HG03442 (cell line): ENCODE measurements around the gene CCDC14.
"Not testable (repeated sequence)": the region's sequence is repeated elsewhere in the genome, so short reads cannot be mapped to it uniquely, and the experiment has no call there.

Experiments
- ATAC-seq: cut with Tn5 transposase; IDR thresholded peaks from one replicate; pipeline ENCODE4 v1.9.1; 2021; ENCODE audit warnings: mild to moderate bottlenecking, moderate library complexity; ENCODE audit not compliant: unreplicated experiment

CCDC14 gene, protein sequence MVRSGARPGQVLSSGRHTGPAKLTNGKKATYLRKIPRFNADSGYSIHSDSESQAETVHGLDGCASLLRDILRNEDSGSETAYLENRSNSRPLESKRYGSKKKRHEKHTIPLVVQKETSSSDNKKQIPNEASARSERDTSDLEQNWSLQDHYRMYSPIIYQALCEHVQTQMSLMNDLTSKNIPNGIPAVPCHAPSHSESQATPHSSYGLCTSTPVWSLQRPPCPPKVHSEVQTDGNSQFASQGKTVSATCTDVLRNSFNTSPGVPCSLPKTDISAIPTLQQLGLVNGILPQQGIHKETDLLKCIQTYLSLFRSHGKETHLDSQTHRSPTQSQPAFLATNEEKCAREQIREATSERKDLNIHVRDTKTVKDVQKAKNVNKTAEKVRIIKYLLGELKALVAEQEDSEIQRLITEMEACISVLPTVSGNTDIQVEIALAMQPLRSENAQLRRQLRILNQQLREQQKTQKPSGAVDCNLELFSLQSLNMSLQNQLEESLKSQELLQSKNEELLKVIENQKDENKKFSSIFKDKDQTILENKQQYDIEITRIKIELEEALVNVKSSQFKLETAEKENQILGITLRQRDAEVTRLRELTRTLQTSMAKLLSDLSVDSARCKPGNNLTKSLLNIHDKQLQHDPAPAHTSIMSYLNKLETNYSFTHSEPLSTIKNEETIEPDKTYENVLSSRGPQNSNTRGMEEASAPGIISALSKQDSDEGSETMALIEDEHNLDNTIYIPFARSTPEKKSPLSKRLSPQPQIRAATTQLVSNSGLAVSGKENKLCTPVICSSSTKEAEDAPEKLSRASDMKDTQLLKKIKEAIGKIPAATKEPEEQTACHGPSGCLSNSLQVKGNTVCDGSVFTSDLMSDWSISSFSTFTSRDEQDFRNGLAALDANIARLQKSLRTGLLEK

DNA sequence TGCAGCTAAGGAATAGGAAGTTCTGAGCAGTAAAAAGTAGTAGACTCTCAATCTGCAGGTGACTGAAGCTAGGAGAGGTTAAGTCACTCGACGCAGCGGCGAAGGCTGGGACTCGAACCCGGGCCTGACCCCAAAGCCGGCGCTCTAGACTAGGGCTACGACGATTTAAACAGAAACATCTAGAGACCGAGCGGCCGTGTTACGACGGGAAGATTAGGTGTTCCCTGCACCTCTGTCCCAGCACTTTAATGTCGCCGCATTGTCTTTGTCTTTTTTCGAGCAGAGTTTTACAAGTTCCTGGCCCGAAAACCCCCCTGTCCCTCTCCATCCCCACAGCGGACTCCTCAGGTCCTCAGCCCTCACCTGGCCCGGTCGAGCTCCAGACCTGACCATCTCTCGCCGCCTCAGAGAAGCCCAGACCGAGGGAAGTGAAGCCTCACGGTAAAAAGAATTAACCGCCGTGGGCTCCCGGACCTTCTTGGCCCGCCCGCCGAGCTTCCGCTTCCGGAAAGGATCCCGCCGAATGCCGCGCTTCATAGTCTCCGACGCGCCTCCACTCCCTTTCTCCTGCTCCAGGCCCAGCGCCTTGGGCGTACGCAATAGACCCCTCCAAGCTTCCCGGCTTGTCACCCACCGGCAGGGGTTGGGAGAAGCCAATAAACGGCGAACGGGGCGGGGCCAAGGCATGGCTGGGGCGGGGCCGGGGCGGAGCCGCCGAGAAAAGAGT lies at the start of gene CCDC14:
Gene CCDC14, minus strand, starts transcription at position 449 of the 727 bp plus-strand sequence. Its CDS starts 56 bp downstream, at position 393.
- peak; percentile 78 for ATAC-seq

DNA sequence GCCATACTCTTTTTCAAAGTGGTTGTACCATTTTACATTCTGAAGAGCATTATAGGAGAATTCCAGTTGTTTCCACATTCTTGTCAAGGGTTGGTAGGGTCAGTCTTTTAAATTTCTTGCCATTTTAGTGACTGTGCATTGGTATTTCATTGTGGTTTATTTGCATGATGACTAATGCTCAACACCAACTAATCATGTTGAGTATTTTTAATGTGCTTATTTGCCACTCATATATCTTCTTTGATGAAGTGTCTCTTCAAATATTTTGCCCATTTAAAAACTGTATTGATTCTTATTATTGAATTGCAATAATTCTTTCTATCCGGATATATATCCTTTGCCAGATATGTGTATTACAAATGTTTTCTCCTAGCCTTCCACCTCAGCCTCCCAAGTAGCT lies 47.3 kb upstream of the CCDC14 start:
- ATAC-seq: not testable (repeated sequence)

DNA sequence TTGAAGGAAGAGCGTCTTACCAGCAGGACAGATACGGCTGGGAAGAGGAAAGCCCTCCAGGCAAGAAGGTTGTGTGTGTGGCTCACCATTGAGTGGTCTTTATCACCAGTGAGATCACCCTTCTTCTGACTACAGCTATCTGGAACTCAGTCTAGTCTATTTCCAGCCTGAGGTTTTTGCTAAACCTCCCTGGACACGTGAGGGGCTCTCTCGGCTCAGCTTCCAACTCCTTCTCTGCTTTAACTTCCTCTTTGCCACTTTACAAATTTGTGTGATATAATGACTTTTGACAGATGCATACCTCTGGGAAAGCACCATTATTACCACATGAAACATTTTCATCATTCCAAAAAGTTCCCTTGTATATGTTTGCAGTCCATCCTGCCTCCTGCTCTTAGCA lies 46.2 kb upstream of the CCDC14 start:
- ATAC-seq: no peak

DNA sequence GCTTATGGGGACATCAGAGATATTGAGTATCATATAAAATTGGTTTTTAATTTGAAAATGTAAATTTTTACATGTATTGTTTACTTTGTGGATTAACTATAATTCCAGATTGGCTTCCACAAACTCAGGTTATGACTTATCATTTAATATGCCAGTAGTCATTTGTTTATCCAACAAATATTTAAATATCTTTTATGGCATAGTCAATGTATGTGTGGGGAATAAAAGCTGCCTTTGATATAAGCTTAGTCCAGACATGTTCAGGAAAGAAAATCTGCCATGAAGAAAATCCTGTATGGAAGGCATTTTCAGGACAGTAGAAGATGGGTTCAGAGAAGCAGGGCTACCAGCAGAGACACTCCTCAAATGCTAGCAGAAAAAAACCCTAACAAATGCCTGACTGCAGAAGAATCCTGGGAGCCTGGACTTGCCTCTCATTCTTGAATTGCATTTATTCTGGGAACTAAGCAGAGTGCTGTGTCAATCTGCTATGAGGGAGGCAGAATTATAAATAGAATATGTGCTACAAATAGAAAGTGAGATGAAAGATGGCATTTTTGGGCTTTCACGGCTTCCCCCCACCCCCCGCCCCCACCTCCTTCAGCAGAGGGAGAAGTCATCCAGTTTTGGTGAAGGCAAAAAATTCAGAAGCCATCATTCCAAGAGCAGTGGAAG lies 41.5 kb upstream of the CCDC14 start:
- ATAC-seq: not testable (repeated sequence)

DNA sequence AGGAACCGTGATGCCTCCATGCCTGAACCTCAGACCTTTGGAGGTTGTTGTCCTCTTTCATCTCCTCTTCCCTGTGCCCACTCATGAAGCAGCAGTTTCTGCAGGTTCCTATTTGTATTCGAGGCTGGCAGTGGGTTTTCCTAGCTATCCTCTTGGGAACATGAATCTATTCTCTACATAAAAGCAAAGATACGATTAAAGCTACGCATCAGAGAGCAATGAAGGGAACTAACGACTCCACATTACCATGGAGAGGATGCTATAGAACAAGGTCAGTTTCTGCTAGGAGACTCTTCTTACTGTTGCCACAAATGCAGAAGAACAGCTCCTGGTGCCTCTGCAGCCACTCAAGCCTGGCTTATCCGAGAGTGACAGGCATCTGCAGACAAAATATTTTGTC lies 40.3 kb upstream of the CCDC14 start:
- not testable (repeated sequence) for ATAC-seq

DNA sequence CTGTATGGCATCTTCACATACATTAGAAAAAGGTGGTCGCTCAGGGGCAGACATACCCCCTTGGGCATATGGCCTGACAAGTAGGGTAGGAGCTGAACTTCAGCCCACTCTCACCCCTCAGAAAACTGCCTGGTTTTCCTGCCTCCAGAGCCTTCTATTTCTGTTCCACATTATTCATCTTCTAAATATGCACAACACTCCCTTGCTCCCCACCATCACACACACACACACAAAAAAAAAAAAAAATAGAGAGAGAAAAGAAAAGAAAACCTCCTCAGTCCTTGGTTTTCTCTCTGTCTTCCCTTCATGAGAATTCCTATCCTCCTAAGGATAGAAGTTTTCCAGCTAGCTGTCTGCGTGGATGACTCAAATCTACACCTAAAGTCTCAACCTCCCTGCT lies 36.5 kb upstream of the CCDC14 start:
- no peak for ATAC-seq

DNA sequence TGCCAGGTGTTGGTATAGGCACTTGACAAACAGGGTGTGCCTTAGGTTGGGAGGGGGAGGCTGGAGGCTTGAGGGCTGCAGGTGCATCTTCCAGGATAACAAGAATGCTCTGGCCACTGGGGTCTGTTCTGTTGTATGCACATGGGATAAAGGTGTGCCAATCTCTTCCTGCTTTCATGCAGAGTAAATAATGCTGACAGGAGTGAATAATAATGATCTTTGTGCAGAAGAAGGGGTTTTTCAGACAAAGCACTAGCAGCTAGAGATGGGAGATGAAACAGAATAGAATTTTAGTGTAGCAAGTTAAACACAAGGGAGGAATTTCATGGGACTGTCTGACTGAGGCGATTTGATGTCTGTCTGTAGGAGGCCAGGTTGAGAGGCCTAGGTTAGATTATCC lies 32.8 kb upstream of the CCDC14 start:
- no peak for ATAC-seq

DNA sequence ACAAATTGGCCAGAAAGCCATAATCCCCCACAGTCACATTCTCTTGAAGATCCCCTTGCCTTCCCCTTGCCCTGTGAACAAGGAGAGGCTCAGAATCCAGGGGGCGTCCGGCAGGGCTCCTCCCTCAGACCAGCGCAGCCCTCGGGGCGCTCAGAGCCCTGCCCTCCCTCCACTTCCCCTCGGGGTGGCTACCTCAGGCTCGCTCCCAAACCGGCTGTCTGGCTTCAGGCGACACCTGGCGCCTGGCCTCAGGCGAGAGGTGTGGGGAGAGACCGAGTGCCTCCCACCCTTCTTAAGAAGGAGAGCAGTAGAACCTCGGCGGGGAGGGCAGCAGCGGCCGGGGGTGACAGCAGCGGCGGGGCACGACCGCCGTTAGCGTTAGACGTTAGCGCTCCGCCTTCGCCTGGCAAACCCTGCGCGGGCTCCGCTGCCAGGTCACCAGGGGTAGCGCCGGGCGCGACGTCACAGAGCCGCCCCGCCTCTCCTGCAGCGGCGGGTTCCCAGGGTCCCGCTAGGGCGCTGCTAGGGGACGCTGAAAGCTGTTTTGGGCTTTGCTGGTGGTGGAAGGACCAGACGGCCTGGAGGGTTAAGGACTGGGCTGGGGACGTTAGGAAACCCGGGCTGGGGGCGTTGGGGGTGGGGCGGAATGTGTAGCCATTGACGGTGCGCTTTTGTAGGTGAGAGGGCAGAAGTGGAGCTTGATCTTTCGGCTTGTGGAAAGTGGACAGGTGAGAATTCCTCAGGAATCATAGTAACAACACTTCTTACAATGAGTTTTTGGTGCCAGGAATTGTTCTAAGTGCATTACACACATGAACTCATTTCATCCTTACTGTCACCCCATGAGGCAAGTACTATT lies 30.9 kb upstream of the CCDC14 start, which contains the start of gene ROPN1:
Gene ROPN1, minus strand, starts transcription at position 395 of the 859 bp plus-strand sequence. CDS start 11,643 bp downstream, outside the sequence.
- ATAC-seq: not testable (repeated sequence)

DNA sequence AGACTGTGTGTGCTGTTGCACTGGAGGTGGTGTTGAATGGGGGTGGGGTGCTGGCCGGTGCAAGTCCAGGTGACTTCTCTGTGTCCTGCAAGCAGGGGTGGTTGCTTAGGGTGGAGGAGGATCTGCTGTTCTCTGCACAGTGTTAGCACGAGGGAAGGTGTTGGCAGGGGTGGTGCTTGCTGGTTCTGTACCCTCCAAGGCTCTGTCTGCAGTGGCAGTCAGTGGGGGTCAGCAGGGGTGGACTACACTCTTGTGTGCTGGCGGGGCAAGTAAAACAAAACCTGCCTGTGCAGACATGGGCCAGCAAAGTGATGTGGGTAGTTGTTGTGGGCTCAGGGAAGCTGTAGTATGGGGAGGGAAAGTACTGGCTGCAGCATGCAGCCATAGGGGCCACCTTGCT lies 25.4 kb upstream of the CCDC14 start:
- no peak for ATAC-seq

DNA sequence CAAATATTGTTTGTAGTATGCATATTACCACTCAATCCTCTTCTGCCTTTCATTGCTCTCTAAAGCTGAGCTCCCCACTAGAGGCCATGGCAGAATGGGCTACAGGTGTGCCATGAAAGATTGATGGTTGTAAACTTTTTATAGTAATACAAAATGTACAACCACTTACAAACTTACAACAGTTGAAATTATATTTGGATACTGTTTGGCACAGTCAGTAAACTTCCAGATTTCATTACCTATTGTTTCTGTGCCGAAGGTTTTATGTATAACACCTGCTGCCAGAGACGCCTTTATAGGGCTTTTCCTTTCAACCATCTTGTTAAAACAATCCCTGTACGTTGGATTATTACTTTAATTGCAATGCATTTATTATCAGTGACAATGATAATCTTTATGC lies 23.9 kb upstream of the CCDC14 start:
- no peak for ATAC-seq

DNA sequence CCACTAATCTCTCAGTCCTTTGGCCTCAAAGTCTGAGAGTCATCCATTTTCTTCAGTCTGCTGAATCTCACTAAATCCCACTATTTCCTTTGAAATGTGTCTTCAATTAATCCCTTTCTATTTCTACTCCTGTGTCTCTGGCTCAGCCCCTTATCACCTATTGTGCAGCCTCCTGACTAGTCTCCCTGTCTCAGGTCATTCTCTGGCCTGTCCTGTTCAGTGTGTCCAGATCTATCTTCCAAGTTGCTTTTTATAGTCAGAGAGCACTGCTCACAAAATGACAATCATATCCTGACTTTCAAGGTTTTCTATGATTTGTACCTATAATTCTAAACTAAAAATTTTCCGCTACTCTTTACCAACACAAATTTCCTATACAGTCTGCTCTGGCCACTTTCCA lies 23.3 kb upstream of the CCDC14 start:
- ATAC-seq: no peak

DNA sequence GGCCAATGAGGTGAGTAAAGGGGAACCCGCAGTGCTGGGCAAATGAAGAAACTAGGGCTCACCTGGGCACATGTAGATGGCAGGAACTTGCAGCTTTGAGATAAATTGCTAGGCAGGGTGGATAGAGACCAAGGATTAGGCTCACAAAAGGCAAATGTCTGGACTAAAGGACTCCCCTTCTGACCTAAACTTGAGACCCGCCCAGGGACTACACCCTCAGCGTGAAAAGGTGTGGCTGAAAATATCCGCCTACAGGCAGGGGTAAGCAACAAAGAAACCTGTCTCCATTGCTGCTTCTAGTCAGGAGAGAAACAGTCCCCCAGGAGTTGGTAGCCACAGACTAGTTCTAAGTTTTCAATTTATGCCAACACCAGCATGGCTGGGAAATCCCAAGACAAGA lies 20.3 kb upstream of the CCDC14 start:
- not testable (repeated sequence) for ATAC-seq

DNA sequence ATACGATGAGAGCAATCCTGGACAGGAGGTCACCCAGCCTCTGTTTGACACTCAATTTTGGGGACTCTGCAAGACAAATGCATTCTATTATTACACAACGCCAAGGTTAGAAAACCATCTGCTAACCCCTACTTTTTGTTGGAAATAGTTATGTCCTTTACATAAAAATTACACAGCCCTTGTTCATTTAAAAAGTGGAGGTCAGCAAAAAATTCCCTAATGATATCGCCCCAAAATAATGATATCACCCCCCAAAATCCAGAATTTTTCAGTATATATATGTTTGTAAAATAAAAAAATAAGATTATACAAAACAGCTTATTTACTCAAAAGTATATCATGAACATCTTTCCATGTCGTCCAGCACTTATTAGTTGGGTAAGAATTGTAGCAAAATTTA lies 19.5 kb upstream of the CCDC14 start:
- no peak for ATAC-seq

DNA sequence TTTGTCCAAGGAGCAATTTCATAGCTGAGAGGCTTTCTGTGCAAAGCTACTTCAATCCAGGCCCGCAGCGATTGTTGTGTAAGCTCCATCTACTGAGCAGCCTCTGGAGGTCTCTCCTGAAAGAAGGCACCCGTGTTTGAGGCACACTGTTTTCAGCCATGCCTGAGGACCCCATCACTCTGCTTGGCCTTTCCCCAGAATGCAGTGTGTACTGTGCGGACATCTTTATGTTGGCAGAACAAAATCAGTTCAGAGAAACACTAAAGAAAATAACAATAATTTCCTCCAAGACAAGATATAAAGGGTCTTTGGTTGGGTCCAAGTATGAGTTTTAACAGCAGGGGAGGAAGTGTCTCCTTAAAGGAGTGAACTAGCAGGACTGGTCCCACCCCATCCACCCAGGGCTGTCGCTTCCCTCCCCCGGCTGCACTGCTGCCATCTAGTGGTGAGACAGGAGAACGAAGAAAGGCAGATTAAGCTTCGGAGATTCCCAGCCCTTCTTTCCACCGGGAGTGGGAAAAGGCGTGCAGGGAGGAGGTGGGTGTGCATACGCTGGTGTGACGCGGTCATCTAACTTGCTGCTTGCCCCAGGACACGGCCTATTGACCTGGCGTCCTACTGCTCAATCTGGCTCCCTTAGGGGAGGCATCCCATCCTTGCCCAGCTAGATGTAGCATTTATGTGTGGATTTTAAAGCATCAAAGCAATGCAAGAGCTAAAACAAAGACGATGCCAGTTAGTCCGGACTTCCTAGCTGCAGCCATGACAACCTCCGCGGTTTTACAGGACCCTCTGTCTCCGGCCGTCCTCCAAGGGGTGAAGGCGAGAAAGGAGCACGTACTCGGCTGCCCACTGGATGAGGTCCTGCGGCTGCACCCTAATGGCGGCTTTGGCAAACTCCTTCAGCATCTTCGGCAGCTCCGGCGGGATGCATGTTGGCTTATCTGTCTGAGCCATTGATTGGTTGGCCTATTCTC lies 18.8 kb upstream of the CCDC14 start:
- not testable (repeated sequence) for ATAC-seq

DNA sequence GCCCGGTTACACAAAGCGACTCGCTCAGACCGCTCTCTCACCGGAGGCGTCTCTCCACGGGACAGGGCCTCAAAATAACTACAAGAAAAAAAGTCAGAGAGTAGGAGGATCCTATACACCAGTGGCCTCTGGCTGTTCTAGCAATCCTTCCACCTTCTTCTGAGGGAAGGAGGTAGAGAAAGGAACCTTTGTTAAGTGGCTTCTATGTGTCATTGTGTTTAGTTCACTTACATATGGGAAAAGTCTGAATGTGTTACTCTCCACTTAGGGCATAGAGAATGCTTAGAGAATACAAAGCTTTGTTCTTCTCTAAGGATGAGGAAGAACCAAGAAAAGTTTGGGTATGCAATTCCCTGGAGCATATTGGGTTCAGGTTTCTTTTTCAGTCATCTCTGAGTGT lies 15.9 kb upstream of the CCDC14 start:
- ATAC-seq: not testable (repeated sequence)

DNA sequence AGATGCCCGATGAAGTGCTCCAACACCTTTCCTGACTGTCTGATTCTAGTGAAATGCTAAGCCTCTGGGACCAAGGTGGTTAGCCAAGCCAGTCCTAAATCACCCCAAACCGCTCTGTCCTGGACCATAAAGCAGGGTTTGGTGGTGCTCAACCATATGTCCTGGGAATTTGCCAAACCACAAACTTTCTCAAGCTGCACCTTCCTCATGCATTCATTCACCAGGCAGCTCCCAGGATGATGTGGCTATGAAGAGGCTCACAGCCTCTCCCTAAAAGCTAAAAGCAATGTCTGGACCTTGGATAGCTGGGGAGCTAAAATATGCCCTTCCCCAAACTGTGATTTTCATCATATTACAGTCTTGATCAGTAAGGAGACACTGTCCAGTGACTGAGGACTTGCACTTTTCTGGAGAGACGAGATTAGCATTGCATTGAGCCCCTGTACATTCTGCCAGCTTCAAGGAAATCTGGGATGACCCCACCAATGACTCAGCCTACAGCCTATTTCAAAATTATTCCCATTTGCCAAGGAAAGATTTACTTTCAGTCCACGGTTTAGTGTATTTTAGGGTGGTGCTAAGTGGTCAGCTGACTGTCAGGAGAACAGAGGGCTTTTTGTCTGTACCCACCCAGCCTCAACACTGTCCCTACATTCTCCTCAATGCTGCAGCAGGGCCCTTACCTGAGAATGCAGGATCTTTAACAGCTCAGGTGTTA lies 15.3 kb upstream of the CCDC14 start:
- not testable (repeated sequence) for ATAC-seq

DNA sequence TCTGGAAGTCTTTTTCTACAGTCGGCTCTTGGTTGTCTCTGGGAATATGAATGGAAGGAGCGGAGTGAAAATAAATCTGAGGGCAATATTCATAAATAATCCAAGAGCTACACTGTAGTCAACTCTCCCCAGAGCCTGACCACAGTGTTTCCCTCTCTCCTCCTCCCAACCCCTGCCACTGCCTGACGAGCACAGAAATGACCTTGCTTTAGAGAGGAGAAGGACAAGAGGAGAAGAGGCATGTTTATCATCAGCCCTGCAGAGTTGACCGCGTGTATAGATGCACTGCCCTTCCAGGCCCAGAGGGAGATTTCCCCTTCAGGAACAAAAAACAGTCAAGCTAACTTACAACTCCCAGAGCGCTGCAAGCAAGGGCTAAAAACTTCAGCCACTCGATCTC lies 14.0 kb upstream of the CCDC14 start:
- not testable (repeated sequence) for ATAC-seq

DNA sequence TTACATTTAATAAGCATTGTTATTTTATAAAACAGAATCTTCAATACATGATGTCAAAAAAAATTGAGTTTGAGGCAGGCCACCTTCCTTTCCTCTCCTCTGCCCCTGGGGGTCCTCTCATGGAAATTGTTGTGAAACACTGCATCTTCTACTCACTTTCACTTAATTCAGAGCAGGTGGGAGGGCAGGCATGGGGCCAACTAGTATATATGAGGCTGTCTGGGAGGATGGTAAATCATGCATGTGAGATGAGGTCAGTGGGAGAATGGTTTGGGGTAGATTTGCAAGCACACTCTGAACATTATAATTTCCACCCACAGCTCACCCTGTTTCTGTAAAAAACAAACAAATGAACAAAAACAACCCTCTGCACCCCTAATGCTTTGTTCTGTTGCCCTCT lies 10.4 kb upstream of the CCDC14 start:
- ATAC-seq: no peak
